ENCODE results near the gene LRMDA. TPM values are rescaled to one million over a fixed set of nuclear protein-coding genes. Genes with fewer than 3 reads are reported as not detected.

The LRMDA gene
- total RNA-seq, 2 experiments from 2014 or later, result not detected

DNA sequence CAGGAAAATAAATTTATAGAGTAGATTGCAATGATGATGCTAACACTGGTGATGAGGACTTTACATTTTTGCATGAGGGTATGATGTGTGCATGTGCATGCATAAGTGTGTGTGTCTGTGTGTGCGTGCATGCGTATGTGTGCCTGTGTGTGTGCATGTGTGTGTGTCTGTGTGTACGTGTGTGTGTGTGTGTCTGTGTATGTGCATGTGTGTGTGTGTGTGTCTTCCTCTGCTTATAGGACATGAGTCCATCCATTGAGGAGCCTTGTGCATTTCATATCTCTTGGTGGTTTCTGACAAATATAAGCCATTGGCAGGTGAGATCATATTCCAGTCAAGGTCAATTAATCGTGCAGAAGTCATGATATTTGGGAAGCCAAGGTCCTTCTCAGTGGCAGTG is 277.8 kb downstream of the LRMDA start:
- Mint-ChIP-seq H3K9me3 (no peaks in the 10 kb centered on the region), H3K27ac (no peak overlapping the region), H3K4me3 (no peak overlapping the region), H3K27me3 (peaks cover 46% of the 10 kb centered on the region), H3K4me1 (ENCODE audit: low read depth) (no peaks in the 10 kb centered on the region), H3K36me3 (ENCODE audit: low read depth) (no peaks in the 10 kb centered on the region)
- DNase-seq, result no peak
- no peaks in the 10 kb centered on the region for H3K36me3 ChIP-seq (ENCODE audit: insufficient read depth, low read length)
- H3K27me3 ChIP-seq (ENCODE audit: control insufficient read depth in 1 of 2, insufficient read depth in 2 of 2, low read length in 2 of 2), result peaks cover 0 to 17% of the 10 kb centered on the region in 2 experiments
- no peaks in the 10 kb centered on the region for H3K9me3 ChIP-seq (ENCODE audit: control insufficient read depth in 1 of 2, insufficient read depth in 1 of 2, low read length in 2 of 2)
- no peak for ATAC-seq (ENCODE audit: poor library complexity)
- H3K4me1 ChIP-seq (ENCODE audit: insufficient read depth, low read length), result no peaks in the 10 kb centered on the region
- intact Hi-C loops (cut with DNase I, micrococcal nuclease), result no loop called here
- H3K4me3 ChIP-seq (ENCODE audit: low read length), result no peak overlapping the region
- ChIA-PET CTCF (no interaction called here), POLR2A (no interaction called here)
- H3K27ac ChIP-seq (ENCODE audit: low read depth in 1 of 2, low read length in 2 of 2), result no peak overlapping the region
- TF ChIP-seq CTCF (IDR thresholded peaks at IDR 0.05), result no peak

DNA sequence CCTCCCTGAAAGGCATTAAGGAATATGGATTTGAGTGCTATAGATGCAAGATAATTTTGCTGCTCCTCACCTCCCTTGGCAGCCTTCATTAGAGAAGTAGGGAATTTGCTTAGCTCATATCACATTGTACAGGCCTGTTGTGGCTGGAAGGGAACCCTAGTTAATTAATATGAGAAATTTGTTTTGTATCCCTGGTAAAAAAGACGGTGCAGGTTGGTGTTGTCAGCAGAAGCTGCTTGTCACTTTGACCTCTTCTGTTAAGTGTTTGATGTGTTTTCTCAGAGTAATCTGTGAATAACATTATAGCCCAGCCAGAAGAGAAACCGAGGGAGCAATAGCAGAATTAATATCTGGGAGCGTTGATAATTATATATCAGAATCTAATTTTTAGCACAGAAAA is 278.4 kb downstream of the LRMDA start:
- peaks cover 50% of the 10 kb centered on the region for H3K27me3 Mint-ChIP-seq
- POLR2A ChIA-PET, result no interaction called here
- no peak overlapping the region for H3K27ac Mint-ChIP-seq
- H3K4me3 Mint-ChIP-seq, result no peak overlapping the region
- CTCF ChIA-PET, result no interaction called here
- intact Hi-C loops (cut with DNase I, micrococcal nuclease), result no loop called here
- peaks cover 0 to 17% of the 10 kb centered on the region in 2 experiments for H3K27me3 ChIP-seq (ENCODE audit: control insufficient read depth in 1 of 2, insufficient read depth in 2 of 2, low read length in 2 of 2)
- no peaks in the 10 kb centered on the region for H3K9me3 ChIP-seq (ENCODE audit: control insufficient read depth in 1 of 2, insufficient read depth in 1 of 2, low read length in 2 of 2)
- no peak overlapping the region for H3K27ac ChIP-seq (ENCODE audit: low read depth in 1 of 2, low read length in 2 of 2)
- no peak for TF ChIP-seq CTCF (IDR thresholded peaks at IDR 0.05)
- H3K4me1 ChIP-seq (ENCODE audit: insufficient read depth, low read length), result no peaks in the 10 kb centered on the region
- H3K9me3 Mint-ChIP-seq, result no peaks in the 10 kb centered on the region
- no peaks in the 10 kb centered on the region for H3K36me3 ChIP-seq (ENCODE audit: insufficient read depth, low read length)
- no peak for DNase-seq
- no peak overlapping the region for H3K4me3 ChIP-seq (ENCODE audit: low read length)
- ATAC-seq (ENCODE audit: poor library complexity), result no peak
- no peaks in the 10 kb centered on the region for H3K4me1 Mint-ChIP-seq (ENCODE audit: low read depth)
- H3K36me3 Mint-ChIP-seq (ENCODE audit: low read depth), result no peaks in the 10 kb centered on the region

- Mint-ChIP-seq H3K4me3 (no peak overlapping the region), H3K9me3 (no peaks in the 10 kb centered on the region), H3K27ac (no peak overlapping the region), H3K36me3 (ENCODE audit: low read depth) (no peaks in the 10 kb centered on the region), H3K27me3 (peaks cover 54% of the 10 kb centered on the region), H3K4me1 (ENCODE audit: low read depth) (no peaks in the 10 kb centered on the region)
- Histone ChIP-seq H3K36me3 (ENCODE audit: insufficient read depth, low read length) (no peaks in the 10 kb centered on the region), H3K27me3 (ENCODE audit: control insufficient read depth in 1 of 2, insufficient read depth in 2 of 2, low read length in 2 of 2) (peaks cover 0 to 17% of the 10 kb centered on the region in 2 experiments), H3K9me3 (ENCODE audit: control insufficient read depth in 1 of 2, insufficient read depth in 1 of 2, low read length in 2 of 2) (no peaks in the 10 kb centered on the region), H3K27ac (ENCODE audit: low read depth in 1 of 2, low read length in 2 of 2) (no peak overlapping the region), H3K4me1 (ENCODE audit: insufficient read depth, low read length) (no peaks in the 10 kb centered on the region), H3K4me3 (ENCODE audit: low read length) (no peak overlapping the region)
- ChIA-PET CTCF (no interaction called here), POLR2A (no interaction called here)
- intact Hi-C loops (cut with DNase I, micrococcal nuclease), result no loop called here
- ATAC-seq (ENCODE audit: poor library complexity) (no peak), DNase-seq (no peak)
- no peak for TF ChIP-seq CTCF (IDR thresholded peaks at IDR 0.05)
Observed at GRCh38 chr10:75712242-75712880, 280.9 kb downstream of the LRMDA start.
